NOMO-1 (cell line): Measurements from ENCODE around the gene MAP4K2.

ENCODE experiments used
- DNase-seq, 2 experiments: peaks; one replicate each; lab custom pipeline; 2025; ENCODE audit not compliant: unreplicated experiment in 2 of 2; lab: John Stamatoyannopoulos, UW

MAP4K2 gene

GRCh38 chr11:64839335-64839734, 36.3 kb upstream of the MAP4K2 start:
- no peak for DNase-seq

- DNase-seq = no peak
Measured at GRCh38 chr11:64838600-64839334, 35.8 kb upstream of the MAP4K2 start.

GRCh38 chr11:64837887-64838351, 34.9 kb upstream of the MAP4K2 start:
- no peak for DNase-seq

- DNase-seq = no peak
Measured at GRCh38 chr11:64836448-64837072, 33.5 kb upstream of the MAP4K2 start.

- no peak for DNase-seq
Measured at GRCh38 chr11:64835616-64836447, 32.8 kb upstream of the MAP4K2 start.

- DNase-seq = no peak
Measured at GRCh38 chr11:64834723-64835615, 32.0 kb upstream of the MAP4K2 start.

- DNase-seq = no peak
Measured at GRCh38 chr11:64834031-64834722, 31.2 kb upstream of the MAP4K2 start.

- DNase-seq = no peak
Measured at GRCh38 chr11:64833509-64833908, 30.5 kb upstream of the MAP4K2 start.

- no peak for DNase-seq
Measured at GRCh38 chr11:64833198-64833502, 30.1 kb upstream of the MAP4K2 start.

GRCh38 chr11:64832467-64833197, 29.6 kb upstream of the MAP4K2 start:
- DNase-seq = no peak

GRCh38 chr11:64831411-64831891, 28.4 kb upstream of the MAP4K2 start:
- DNase-seq = no peak

- no peak for DNase-seq
Measured at GRCh38 chr11:64829536-64830251, 26.7 kb upstream of the MAP4K2 start.

GRCh38 chr11:64827451-64827839, 24.4 kb upstream of the MAP4K2 start:
- DNase-seq = no peak

GRCh38 chr11:64826578-64827450, 23.8 kb upstream of the MAP4K2 start:
- no peak for DNase-seq

GRCh38 chr11:64826062-64826461, 23.0 kb upstream of the MAP4K2 start:
- no peak for DNase-seq

GRCh38 chr11:64823568-64824119, 20.6 kb upstream of the MAP4K2 start:
- DNase-seq = no peak

GRCh38 chr11:64817476-64817875, 14.5 kb upstream of the MAP4K2 start:
- DNase-seq = no peak
